ENCODE results near the gene PPP2R5C. TPM values are rescaled to one million over a fixed set of nuclear protein-coding genes. Genes with fewer than 3 reads are reported as not detected.

The PPP2R5C gene
- total RNA-seq, 1 donor from 2014 or later = 63.5 TPM

DNA sequence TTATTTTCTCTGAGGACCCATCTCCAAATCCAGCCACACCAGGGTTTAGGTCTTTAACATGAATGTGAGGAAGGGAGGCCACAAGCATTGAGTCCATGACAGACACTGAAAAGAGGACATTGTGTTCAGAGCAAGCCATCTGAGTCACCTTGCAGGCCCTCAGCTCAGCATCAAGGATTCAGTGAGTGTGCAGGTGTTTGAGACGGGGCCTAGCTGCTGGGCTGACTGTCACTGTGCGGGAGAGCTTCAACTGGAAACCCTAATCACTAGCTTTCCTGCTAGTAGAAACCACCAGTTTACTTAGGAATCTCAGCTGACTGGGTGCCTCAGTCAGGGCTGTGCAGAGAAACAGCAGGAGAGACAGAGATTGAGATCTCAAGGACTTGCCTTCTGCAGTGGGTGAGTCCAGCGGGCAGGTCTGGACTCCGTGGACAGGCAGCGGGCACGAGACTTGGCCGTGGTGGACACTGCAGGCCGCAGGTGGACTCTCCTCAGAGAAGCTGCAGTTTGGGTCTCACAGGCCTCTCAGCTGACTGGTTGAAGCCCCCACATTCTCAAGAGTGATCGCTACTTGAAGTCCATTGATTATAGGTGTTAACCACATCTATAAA lies 116.8 kb downstream of the PPP2R5C start:
- H3K4me3 ChIP-seq (ENCODE audit: low read depth, low read length) = no peak overlapping the region
- TF ChIP-seq, protein P1, sequence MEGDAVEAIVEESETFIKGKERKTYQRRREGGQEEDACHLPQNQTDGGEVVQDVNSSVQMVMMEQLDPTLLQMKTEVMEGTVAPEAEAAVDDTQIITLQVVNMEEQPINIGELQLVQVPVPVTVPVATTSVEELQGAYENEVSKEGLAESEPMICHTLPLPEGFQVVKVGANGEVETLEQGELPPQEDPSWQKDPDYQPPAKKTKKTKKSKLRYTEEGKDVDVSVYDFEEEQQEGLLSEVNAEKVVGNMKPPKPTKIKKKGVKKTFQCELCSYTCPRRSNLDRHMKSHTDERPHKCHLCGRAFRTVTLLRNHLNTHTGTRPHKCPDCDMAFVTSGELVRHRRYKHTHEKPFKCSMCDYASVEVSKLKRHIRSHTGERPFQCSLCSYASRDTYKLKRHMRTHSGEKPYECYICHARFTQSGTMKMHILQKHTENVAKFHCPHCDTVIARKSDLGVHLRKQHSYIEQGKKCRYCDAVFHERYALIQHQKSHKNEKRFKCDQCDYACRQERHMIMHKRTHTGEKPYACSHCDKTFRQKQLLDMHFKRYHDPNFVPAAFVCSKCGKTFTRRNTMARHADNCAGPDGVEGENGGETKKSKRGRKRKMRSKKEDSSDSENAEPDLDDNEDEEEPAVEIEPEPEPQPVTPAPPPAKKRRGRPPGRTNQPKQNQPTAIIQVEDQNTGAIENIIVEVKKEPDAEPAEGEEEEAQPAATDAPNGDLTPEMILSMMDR (conservative IDR thresholded peaks at IDR 0.05; ENCODE audit: low read depth, low read length) = no peak
- DNase-seq (ENCODE audit: low read depth) = no peak

DNA sequence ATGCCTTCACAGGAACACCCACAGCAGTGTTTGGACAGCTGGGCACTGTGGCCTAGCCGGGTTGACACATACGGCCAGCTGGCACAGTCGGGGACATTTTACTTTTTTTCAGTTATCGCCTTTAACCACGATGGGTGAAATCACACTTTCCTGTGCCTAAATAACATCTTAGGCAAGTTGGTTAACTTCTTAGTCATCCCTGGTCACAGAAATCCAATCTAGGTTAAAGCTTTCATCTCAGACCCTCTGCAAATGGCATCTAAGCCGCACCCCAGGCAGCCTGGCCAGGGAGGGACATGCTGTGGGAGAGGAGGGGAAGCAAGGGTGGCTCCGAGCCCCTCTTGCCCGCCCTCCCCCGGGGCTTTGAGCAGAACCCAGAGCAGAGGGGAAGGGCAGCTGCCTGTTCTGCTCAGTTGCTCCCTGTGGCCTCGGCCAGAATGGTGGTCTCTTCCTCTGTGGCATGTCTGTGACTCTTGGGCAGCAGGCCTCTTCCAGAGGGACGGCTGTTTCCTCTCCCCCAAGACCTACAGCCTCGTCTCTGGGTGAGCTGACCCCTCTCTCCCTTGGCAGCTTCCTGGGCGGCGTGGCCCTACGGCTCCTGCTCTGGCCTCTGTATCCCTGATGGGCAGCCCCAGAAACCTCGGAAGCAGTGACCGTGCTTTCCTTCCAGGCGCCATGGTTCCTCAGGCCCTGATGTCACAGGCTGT lies 117.5 kb downstream of the PPP2R5C start:
- DNase-seq (ENCODE audit: low read depth) = no peak
- H3K4me3 ChIP-seq (ENCODE audit: low read depth, low read length) = no peak overlapping the region
- TF ChIP-seq, protein P1 (conservative IDR thresholded peaks at IDR 0.05; ENCODE audit: low read depth, low read length) = no peak

DNA sequence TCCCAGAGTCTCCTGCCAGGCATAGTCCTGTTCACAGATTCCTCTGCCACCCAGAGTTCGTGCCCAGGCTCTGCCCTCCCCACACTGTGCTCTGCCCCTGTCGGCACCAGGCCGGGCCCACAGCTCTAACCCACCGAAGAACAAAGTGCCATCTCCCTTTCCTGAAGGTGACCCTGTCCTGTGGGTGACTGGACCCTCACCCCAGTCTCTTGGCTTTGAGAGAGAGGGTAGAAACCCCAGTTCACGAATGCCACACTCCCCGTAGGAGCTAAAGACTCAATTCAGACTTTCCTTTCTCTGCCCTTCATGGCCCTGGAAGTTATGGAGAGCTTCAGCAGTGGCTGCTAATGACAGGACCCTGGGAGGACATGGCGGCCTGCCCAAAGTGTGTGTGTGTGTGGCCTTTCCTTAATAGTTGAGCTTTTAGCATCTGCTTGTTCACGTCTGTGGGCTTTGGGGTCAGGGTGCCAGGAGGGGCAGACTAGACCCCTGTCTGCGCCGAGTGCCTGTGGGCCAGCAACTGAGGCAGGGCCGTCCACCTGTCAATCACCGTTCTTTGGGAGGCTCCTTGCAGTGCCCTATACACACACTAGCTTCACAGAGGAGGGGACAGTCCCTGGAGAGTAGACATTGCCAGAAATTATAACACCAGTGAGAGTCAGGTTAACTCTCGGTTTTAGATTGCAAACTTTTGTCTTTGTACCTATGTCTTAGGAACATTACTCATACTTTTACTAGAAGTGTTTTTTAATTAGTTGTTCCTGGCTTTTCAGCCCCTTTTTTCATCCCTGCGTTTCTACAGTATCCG lies 118.2 kb downstream of the PPP2R5C start:
- TF ChIP-seq, protein P1 (conservative IDR thresholded peaks at IDR 0.05; ENCODE audit: low read depth, low read length) = no peak

DNA sequence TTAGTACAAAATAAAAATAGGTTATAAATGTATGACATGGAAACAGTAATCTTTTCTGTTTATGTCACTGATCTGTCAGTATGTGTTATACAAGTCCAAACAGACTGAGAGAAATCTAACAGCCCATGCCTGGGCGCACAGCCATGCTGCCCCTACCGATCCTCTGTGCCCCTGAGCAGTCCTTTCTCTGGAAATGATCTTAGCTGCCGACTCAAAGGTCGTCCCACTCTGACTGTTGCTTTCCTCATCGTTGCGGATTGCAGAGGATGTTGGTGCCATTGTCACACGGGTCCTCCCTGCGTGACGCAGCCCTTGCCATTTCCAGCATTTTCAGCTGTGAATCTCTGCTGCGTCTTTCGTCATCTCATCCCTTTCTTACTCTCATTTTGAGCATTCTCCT lies 119.9 kb downstream of the PPP2R5C start:
- no peak overlapping the region for H3K4me3 ChIP-seq (ENCODE audit: low read depth, low read length)
- DNase-seq (ENCODE audit: low read depth) = no peak
- TF ChIP-seq, protein P1 (conservative IDR thresholded peaks at IDR 0.05; ENCODE audit: low read depth, low read length) = no peak

More for the DNA sequence above, 118.2 kb downstream of the PPP2R5C start:
- no peak for DNase-seq (ENCODE audit: low read depth)
- no peak overlapping the region for H3K4me3 ChIP-seq (ENCODE audit: low read depth, low read length)

DNA sequence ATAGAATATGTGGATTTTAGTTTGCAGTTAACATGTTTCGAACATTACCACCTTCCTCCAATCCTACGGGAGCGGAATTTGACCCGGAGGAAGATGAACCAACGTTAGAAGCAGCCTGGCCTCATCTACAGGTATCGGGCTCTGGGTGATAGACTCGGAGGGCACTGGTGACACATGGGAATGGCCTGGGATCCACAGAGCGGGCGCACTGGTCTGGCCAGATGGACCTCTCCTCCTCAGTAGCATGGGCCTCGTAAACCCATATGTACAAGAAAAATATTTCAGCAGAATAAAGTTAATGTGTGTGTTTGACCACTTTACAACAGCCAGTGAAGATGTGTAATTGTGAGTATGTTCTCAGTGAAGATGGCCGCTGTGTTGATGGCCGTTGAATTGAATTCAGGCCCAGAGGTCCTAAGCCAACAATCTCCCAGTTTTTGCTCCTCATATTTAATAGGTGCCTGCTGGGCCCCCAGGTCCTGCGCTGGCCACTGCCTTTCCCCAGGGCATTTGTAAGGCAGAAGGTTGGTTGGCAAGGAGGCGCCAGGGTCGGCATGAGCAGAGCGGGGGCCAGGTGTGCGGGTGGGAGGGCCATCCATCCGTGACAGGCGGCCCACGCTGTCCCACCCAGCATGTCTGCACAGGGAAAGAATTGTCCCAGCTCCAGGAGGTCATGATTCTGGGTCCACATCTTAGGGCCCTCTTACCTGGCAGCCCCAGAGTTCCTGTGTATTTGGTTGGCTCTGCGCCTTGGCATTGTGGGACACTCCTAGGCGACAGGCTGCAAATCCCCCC lies 120.8 kb downstream of the PPP2R5C start:
- DNase-seq (ENCODE audit: low read depth) = no peak
- H3K4me3 ChIP-seq (ENCODE audit: low read depth, low read length) = no peak overlapping the region

More for the DNA sequence above, 120.8 kb downstream of the PPP2R5C start:
- TF ChIP-seq, protein P1 (conservative IDR thresholded peaks at IDR 0.05; ENCODE audit: low read depth, low read length) = no peak

All from epithelial cell of proximal tubule (primary cell).